Measurements from ENCODE around the gene CCDC88A.

GRCh38 chr2:55451699-55452098 lies 32.0 kb upstream of the CCDC88A start:
- TF ChIP-seq CTCF (IDR thresholded peaks at IDR 0.05; ENCODE audit: extremely low read depth in 1 of 2, insufficient read depth in 1 of 2, low read depth in 1 of 2, low read length in 2 of 2) (no peak), POLR2A (IDR thresholded peaks at IDR 0.05; ENCODE audit: low read depth, low read length) (no peak), EZH2 (IDR thresholded peaks at IDR 0.05; ENCODE audit: borderline replicate concordance, low read depth, low read length, severe bottlenecking) (no peak), MYC (IDR thresholded peaks at IDR 0.05; ENCODE audit: low read depth, low read length) (no peak), POLR2AphosphoS5 (IDR thresholded peaks at IDR 0.05; ENCODE audit: insufficient read depth, low read depth, low read length) (no peak), MAX (IDR thresholded peaks at IDR 0.05; ENCODE audit: insufficient read depth, insufficient read length) (no peak), GATA2 (IDR thresholded peaks at IDR 0.05; ENCODE audit: insufficient read depth, insufficient read length, low read depth, low read length) (no peak), FOS (IDR thresholded peaks at IDR 0.05; ENCODE audit: borderline replicate concordance, insufficient read depth, low read length) (no peak)

Measured in endothelial cell of umbilical vein (primary cell).